RPMI8226 (cell line): Measurements from ENCODE around the gene SLC8A3.

Experiments used
- DNase-seq: peaks from one replicate; pipeline ENCODE4 v3.0.0-alpha.2; 2015

Gene SLC8A3

DNA sequence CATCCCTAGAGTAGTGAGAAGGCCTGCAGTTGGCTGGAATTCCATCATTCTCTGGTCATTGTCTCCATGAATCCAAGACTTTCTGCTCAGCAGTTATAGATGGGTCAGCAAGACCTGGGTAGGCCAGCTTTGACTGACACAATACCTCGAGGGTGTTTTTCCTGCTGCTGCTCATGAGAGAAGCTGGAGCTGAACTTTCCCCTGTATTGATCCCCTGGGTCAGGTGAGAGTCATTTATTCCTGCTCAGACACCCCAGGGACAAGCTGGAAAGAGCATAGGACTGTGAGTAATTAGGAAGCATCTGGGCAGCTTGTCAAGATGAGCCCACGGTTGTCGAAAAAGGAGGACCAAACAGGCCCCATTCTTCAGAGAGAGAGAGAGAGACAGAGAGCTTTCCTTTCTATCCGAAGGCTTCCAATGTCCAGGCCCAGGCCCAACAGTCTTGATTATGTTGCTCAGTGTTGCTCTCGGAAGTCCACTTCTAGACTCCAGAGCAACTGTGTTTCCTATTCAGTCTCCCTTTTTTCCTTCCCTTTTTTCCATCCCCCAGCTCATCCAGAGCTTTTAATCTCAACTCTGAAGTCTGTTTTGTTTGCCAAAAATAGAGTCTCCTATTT lies 131.1 kb downstream of the SLC8A3 start:
- DNase-seq: no peak

DNA sequence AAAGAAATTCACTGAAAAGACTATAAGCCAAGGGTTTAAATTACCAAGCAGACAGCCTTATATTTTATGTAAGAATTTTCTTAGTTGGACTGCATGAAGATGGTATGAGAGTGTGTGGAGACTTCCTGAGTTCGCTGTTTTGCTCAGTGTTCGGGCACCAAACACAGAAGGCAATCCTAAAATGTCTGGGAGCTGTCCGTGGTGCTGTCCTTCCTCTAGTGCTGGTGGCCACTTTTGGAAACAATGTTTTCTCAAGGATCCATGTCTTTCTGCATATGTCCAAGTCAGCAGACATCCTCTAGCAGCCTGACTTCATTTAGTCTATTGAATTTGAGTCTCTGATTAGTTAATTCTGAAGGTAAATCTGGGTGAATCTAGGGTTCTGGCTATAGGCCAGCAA lies 135.8 kb downstream of the SLC8A3 start:
- DNase-seq: peak; percentile 28

DNA sequence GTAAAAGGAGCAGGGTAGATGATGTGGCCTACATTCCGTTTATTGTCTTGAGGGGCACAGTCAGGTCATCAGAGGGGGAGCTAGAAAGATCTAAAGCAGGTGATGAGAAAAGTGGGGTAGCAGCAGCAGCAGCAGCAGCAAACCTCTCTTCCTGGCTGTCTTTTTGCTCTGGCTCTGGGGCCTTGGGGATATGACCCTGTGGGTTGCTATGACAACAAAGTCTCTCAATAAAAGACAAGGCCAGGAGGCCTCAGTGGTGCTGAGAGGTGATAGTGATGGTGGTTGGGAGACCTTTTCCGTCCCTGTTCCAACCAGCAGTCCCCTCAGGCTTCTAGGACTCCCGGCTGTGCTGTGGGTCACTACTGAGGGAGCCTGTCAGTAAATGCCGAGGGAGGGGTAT lies 138.6 kb downstream of the SLC8A3 start:
- no peak for DNase-seq

DNA sequence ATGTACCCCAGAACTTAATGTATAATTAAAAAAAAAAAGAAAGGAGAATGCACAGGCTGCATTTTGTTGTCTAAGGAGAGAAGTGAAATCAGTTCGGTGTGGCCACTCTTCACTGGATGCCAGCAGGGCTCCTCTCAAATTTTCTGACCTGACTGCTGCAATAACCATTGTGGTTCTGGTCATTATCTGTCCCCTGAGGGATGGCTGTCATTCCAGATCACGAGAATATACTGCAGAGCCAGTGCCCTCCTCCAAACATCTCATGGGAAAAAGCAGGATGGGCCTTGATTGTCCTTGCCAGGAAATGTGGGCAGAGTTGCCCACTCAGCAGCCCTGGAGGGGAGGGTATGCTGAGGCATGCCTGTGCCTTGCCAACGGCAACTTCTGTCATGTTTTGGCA lies 139.1 kb downstream of the SLC8A3 start:
- no peak for DNase-seq

DNA sequence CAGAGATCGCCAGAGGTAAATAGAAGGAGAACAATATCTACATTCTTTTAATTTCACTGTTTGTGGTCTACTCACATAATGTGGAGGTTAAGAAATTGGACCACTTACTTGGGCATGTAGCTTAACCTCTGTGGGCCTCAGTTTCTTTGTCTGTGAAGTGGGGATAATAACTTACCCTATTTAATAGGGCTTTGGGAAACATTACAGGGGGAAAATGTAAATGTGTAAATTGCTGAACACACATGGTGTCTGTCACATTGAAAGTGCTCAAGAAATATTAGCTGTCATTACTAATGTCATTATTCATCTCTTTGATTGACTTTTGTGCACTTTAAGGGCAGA lies 140.5 kb downstream of the SLC8A3 start:
- no peak for DNase-seq

DNA sequence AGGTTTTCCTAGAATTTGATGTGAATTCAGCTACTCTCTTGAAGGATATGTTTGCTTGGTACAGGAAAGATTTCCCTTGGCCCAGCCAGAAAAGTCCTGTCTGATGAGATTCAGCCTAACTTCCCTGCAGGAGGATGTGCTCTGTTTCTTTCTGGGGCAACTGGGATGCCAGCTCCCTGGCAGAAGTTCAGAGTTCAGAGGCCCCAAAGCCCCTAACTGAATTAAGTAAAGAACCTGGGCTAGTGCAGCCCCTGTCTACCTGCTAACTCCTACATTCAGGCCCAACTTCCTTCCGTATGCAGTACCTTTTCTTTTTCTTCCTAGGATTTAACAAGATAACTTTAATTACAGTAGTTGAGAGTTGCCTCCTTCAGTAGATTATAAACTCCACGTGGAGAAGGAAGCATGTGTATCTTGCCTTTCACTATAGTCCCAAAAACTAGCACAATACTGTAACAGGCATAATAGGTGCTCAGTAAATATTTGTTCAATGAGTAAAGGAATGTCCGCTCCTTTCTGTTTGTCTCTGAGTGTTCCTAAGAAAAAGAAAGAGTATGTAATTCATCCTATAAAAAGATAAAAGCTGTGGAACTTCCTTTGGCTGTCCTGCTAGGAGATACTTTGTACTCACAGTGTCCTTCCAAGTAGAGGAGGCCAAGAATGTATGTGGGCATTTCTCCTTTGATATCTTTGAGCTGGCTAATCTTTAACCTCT lies 141.0 kb downstream of the SLC8A3 start:
- no peak for DNase-seq

DNA sequence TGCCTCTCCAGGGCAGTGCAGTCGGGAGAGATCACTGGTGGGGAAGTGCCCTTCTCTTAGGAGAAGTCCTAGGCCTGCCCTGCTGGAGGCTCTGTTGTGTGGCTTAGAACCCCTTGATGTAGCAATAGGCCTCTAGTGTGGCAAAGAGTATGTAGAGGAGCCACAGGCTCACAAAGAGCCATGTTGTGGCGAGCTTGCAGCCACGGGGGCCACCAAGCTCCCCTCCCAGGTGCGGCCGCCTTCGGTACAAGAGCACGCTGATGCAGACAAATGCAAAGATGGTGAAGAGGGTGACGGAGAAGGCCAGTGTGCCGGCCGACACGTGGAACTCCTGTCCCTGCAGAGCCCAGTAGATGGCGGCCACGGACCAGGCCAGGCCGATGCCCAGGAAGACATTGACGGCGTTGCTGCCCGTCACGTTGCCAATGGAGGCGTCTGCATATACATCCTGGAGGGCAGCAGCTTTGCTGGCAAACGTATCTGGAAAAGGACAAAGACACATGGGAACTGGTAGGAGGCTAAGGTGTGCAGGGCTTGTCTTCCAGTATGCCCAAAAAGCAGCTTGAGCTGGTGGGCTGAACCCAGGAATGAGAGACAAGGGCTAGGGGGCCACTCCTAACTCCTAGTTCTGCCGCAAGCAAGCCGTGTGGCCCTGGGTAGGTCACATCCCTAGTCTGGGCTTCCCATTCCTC lies 142.8 kb downstream of the SLC8A3 start:
- peak; percentile 63 for DNase-seq

DNA sequence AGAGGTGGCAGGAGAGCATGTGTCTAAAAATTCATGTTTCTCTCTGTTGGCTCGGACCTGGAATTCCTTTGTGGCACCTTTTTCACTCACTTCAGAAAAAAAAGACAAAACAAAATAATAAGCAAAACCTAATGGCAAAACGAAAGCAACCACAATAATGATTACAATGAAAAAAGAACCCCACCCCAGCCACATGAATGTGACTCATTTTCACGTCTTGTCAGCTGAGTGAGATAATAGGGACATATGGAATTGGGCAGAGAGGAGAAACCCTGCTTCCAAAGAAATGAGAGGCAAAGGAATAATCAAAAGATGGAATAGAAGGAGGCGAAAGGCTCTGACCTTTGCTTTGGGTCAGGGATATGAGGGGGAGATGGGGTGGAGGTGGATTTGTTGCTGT lies 143.4 kb downstream of the SLC8A3 start:
- no peak for DNase-seq

DNA sequence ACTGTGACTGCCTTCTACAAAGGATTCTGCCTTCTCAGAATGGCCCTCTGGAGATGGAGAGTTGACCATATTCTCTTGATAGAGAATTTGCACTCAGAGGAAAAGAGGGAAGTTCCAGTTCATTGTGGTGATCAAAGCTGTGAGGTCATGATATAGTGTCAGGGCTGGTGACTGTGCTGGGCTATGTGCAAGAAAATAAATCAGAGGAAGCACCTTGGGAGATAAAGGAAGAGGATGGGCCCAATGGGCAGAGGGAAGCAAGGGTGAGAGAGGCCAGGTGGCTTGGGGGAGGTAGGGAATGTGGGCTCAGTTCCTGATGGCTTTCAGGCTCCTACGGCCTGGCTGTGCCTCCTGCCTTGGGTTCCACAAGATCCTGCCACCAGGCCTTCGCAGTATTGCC lies 145.8 kb downstream of the SLC8A3 start:
- no peak for DNase-seq

DNA sequence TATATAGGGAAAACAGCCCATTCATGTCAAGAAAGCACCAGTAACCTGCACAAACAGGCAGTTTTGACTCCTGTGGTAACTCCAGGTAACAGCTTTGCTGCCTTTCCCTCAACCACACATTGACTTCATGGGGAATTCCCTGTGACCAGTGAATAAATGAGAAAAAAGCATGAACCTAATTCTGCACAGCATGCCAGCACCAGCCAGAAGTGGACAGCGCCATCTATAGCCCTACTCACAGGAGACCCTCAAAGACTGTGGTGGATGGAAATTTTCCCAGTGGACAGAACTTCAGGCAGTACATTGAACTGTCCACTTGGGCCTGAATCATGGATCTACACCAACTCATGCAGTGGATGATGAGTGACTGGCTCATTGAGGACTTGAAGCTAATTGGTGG lies 152.1 kb downstream of the SLC8A3 start:
- DNase-seq: no peak

DNA sequence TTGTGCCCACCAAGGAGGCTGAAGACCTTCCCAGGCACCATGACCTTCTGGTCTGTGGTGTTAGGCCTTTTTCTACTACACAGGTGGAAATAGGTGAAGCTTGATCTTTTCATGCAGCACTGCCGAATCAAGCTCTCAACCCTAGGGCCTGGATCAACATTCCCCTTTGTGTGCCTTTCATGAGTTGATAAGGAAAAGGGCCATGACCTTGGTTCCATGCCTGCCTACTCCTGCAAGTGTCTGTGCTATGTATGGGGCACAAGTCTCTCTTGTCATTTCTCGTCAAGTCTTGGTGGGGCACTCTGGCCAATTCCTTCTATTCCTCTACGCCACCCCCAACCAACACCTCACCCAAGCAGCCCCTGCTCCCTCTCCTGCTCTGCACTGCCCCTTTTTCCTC lies 154.5 kb downstream of the SLC8A3 start:
- no peak for DNase-seq

DNA sequence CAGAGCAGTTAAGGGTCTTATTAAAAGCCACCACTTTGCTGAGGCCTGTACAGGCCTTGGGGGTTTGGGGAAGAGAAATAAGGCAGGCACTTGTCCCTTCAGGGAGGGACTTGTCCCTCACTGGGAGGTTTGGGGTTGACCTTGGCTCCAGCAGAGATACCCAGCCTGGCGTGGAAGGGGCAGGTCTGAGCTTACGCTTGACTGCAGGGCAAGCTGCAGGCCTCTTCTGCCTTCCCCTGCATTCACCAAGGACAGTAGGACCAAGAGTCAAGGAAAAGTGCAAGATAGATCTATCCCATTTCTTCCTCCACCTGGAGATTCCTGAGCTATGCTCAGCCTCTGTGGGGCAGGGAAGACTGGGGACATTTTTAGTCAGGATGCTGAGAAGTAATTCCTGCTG lies 155.2 kb downstream of the SLC8A3 start:
- no peak for DNase-seq

DNA sequence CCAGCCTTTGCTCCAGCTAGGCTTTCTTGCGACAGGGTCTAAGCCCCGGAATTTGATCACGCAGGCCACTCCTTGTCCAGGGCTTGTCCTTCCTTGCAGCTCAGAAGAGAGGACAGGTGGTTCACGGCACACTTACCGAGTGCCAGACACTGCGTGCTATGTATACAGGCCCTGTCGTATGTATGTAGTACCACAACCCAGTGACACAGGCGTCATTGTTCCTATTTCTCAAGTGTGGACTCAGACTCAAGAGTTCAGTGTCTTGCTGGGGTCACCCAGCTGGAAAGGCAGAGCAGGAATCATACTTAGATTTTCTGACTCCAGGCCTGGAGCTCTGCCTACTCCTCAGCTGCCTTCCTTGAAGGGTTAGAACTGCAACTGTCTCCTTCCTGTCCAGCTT lies 155.6 kb downstream of the SLC8A3 start:
- DNase-seq: no peak

DNA sequence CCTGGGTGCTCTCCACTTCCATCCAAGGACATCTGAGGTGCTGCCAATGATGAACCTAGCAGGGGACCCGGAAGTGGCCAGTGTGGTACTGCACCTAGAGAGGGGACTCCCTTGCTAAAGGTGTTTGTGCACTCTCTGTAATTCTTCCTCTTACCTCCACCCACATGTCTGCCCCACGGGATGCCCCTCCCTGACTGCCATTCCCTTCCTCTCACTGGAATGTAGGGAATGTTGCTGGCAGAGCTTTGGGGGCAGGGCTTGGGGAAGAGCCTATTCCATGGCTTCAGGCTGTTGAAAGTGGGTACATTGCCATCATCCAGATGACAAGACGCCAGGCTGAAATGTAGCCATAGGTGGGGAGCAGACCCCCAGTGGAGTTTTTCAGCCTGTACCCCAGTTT lies 156.3 kb downstream of the SLC8A3 start:
- no peak for DNase-seq

DNA sequence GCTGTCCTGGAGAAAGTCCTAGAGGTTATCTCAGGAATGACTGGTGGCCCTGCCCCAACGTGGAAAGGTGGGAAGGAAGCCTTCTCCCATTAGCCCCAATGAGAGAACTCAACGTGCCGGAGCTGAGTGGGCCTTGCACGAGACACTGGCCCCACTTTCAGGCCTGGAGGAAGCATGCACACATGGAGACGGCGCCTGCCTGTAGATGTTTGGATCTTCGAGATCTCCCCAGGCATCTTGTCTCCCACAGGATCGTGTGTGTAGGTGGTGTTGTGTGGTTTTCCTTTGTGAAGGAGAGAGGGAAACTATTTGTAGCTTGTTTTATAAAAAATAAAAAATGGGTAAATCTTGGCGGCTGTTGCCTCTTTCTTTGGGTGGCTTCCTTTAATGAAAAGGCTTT lies 156.7 kb downstream of the SLC8A3 start:
- DNase-seq: no peak

DNA sequence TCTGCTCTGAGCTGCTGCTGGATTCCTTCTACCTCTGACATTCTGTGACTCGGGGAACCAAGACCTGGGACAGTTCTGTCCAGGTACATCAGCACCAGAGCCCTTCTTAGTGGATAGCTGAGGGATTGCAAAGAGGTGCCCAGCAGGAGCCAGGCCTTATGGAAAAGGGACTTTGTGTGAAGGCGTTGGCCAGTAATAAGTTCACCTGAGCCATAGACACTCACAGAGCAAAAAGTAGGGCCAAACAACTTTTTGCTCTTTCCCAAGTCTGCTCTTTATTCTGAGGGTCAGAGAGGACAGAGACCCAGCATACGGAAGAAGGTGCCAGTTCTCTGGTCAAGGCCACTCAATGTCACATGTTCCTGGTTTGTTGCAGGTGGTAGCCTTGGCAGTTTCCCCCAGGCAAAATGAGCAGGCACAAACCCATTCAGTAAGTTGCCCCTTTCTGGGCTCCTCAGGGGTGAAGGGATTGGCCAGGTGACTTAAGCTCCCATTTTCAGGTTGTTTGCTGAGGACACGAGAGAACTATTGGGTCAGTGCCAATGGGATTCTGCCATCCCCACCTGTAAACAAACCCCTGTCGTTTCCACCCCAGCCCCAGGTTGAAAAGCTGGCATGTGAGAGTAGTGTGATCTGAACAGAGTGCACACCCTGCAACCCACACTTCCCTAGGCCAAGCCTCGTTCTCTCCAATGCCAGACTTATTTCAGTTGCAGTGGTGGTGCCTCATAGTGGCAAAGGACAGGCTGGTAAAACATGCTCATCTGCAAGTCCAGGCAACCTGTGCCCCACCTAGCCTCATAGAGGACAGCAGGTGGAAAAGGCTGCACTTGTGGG lies 159.2 kb downstream of the SLC8A3 start:
- DNase-seq: no peak

DNA sequence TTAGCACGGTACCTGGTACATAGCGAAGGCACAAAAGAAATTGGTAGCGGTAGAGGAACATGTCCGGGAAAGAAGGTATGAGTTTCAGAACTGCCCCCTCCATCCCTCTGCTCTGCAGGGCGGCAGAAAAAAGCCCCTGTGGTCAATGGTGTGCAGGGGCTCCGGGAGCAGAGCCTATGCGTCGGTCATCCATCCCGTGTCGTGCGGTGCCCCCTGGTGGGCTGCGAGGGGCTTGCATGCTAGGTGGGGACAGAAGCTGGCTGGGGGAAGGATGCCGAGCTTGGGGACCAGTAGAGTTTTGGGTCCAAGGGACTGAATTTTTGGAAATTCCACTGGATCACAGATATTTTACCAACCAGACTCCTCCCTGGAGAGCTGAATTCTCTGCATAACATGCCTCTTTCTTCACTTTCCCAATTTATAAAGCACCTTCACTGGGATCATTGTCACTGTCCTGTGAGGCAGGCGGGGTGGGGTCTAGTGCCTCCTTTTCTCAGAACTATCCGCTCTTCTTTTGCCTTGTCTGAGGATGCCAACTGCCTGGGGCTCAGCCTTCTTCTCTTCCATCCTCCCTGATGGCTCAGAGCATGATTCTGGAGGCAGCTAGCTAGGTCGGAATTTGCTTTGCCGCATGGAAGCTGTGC lies 160.8 kb downstream of the SLC8A3 start:
- peak; percentile 54 for DNase-seq

DNA sequence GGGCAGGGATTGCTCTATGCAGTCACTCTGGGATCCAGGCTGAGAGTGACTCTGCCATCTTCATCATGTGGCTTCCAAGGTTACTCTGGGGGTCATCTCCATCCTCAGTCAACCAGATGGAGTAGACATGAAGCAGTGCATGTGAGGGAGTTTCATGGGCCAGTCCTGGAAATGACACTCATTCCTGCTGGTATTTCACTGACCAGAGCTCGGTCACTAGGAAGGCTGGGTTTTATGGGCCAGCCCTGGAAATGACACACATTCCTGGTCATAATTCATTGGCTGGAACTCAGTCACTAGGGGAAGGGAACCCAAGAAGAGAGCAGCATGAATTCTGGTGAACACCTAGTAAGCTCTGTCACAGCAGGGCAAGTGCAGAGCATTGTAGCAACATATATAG lies 164.9 kb downstream of the SLC8A3 start:
- DNase-seq: no peak

DNA sequence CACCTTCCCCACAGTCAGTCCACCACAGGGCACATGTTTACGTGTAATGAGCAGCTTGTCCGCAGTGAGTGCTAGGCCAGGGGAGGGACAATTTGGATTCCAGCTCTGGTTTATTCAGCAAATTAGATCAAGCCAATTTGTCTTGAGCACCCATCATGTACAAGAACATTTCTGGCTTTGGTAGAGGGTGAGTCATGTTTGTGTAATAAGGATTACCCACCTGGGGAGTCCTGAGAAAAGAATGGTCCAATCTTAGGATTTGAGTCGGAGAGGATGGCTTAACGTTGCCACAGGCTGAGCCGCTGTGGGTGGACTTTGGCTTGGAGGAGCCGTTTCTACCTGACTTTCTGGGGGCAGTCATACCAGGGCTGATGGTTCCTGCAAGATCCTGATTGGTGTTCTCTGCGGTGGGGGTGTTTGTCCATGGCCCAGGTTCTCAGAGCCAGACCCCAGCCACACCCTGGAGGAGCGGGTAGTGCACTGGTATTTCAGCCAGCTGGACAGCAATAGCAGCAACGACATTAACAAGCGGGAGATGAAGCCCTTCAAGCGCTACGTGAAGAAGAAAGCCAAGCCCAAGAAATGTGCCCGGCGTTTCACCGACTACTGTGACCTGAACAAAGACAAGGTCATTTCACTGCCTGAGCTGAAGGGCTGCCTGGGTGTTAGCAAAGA lies 165.8 kb downstream of the SLC8A3 start:
- DNase-seq: no peak

DNA sequence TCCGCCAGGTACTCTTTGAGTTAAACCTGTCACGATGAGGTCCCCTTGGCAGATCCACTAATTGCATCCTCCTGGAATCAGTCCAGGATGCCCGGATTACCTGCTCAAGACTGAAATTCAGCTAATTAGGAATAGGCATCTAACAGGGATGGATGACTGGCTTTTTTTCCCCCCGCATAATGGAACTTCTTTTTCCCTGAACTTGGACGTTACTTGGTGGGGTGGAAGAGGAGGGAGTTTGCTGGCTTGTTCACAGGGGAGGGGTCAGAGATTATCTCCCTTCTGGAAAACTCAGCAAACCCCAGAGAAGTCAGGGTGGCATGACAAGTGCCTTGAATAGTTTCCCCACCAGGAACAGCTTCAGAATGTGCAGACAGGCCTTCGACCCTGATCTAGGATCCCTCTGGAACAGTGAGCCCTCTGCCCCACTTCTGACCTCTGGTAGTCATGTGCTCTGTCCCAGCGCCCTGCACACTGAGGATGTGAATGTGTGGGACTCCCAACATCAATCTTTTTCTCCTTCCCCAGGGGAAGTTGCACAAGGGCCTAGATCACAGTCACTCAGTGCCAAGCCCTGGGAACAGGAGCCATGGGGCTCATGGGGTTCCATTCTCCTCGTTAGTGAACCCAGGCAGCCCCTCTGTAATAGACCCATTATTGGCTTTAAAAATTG lies 167.1 kb downstream of the SLC8A3 start:
- DNase-seq: no peak

DNA sequence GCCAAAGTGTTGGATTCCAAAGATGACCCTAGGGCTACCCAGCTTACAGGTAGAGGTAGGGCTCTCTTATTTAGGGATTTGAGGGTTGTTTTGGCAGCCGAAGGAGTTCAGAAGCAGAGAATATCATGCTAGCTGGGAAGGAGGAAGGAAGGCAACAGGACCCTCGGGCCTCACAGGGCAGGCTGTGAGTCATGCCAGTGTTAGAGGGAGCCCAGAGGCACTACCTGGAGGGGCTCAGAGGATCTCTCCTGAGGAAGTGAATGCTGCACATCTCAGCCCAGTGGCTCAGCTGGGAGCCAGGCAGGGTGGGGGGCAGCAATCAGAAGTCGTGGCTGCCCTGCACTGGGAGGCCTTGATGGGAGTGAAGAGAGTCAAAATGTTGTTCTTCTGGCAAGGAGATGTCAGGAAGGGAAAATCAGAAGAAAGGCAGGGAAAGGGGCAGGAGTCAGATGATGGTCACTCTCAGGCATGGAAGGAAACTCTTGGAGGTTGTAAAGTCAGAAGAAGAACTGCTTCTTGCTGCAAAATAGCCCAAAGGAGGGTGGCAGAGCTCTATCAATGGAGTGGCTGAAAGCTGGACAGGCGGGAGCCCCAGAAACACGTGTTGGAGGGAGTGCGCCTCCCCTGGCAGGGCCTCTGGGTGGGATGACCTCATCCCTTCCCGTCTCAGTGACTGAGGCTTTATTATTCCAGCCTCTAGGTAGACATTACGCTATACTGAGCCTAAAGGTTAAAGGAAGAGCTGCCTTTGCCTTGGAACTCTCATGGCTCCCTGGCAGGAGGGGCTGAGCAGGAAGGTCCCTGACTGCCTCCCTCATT lies 168.2 kb downstream of the SLC8A3 start:
- no peak for DNase-seq
